GM18508 (cell line): ENCODE results near the gene CDH4.
"Not testable (repeated sequence)": the region's sequence is repeated elsewhere in the genome, so short reads cannot be mapped to it uniquely, and the experiment has no call there.

Experiments
- ATAC-seq: cut with Tn5 transposase; IDR thresholded peaks from one replicate; pipeline ENCODE4 v1.9.1; 2021; ENCODE audit warnings: moderate number of reproducible peaks; ENCODE audit not compliant: insufficient read depth, unreplicated experiment

Gene CDH4

GRCh38 chr20:61404303-61404702 lies 152.2 kb downstream of the CDH4 start:
- no peak for ATAC-seq

GRCh38 chr20:61405007-61405406 lies 152.9 kb downstream of the CDH4 start:
- ATAC-seq = no peak

- not testable (repeated sequence) for ATAC-seq
Measured at GRCh38 chr20:61406773-61407172, 154.7 kb downstream of the CDH4 start.

- no peak for ATAC-seq
Measured at GRCh38 chr20:61407561-61407960, 155.5 kb downstream of the CDH4 start.

- no peak for ATAC-seq
Measured at GRCh38 chr20:61408951-61409740, 157.1 kb downstream of the CDH4 start.

GRCh38 chr20:61411743-61412142 lies 159.7 kb downstream of the CDH4 start:
- ATAC-seq = no peak

GRCh38 chr20:61413752-61414151 lies 161.7 kb downstream of the CDH4 start:
- ATAC-seq = no peak

GRCh38 chr20:61414455-61414991 lies 162.5 kb downstream of the CDH4 start:
- no peak for ATAC-seq

GRCh38 chr20:61416546-61416945 lies 164.5 kb downstream of the CDH4 start:
- no peak for ATAC-seq

GRCh38 chr20:61417221-61417941 lies 165.3 kb downstream of the CDH4 start:
- no peak for ATAC-seq

GRCh38 chr20:61419010-61419409 lies 166.9 kb downstream of the CDH4 start:
- ATAC-seq = no peak

- ATAC-seq = no peak
Measured at GRCh38 chr20:61419501-61419900, 167.4 kb downstream of the CDH4 start.

GRCh38 chr20:61420056-61420455 lies 168.0 kb downstream of the CDH4 start:
- no peak for ATAC-seq

- ATAC-seq = no peak
Measured at GRCh38 chr20:61420781-61421180, 168.7 kb downstream of the CDH4 start.

- no peak for ATAC-seq
Measured at GRCh38 chr20:61422636-61423425, 170.8 kb downstream of the CDH4 start.

GRCh38 chr20:61424011-61424627 lies 172.1 kb downstream of the CDH4 start:
- no peak for ATAC-seq

- no peak for ATAC-seq
Measured at GRCh38 chr20:61424628-61425420, 172.8 kb downstream of the CDH4 start.

- ATAC-seq = not testable (repeated sequence)
Measured at GRCh38 chr20:61425541-61425991, 173.5 kb downstream of the CDH4 start.

GRCh38 chr20:61426352-61426751 lies 174.3 kb downstream of the CDH4 start:
- no peak for ATAC-seq
